NT2/D1 (cell line): ENCODE data around the gene PSMA7.

ENCODE experiments used
- DNase-seq: peaks from one replicate; pipeline ENCODE4 v3.0.0-alpha.2; 2011; ENCODE audit warnings: low read depth, low spot score
- H3K27me3 ChIP-seq: 2 replicates; pipeline ENCODE4 v1.6.0; 2011; ENCODE audit warnings: mild to moderate bottlenecking; ENCODE audit not compliant: insufficient read length, insufficient read depth
- H3K36me3 ChIP-seq: 2 replicates; pipeline ENCODE4 v1.6.1; 2011; ENCODE audit warnings: mild to moderate bottlenecking, low read length, mixed read lengths; ENCODE audit not compliant: insufficient read depth, insufficient read length
- H3K4me1 ChIP-seq: 2 replicates; pipeline ENCODE4 v1.5.1; 2011; ENCODE audit not compliant: insufficient read depth, insufficient read length
- H3K4me3 ChIP-seq: 2 replicates; pipeline ENCODE4 v1.5.1; 2011; ENCODE audit warnings: low read depth; ENCODE audit not compliant: insufficient read length
- H3K9ac ChIP-seq: 2 replicates; pipeline ENCODE4 v1.6.0; 2011; ENCODE audit warnings: low read depth; ENCODE audit not compliant: insufficient read length
- H3K9me3 ChIP-seq: 2 replicates; pipeline ENCODE4 v1.5.1; 2011; ENCODE audit warnings: mild to moderate bottlenecking, low read length; ENCODE audit not compliant: insufficient read depth
- SUZ12 ChIP-seq: IDR thresholded peaks from 2 replicates; pipeline ENCODE4 v1.6.1; 2011; ENCODE audit not compliant: insufficient read length, insufficient read depth; ENCODE audit errors: extremely low read depth
- YY1 ChIP-seq: IDR thresholded peaks from 2 replicates; pipeline ENCODE4 v1.6.1; 2011; ENCODE audit not compliant: insufficient read length, insufficient read depth
- ZNF274 ChIP-seq: IDR thresholded peaks from 2 replicates; pipeline ENCODE4 v1.6.1; 2011; ENCODE audit warnings: mild to moderate bottlenecking, low read depth, low read length

Gene PSMA7

GRCh38 chr20:62133051-62133845 is 9.9 kb downstream of the PSMA7 start:
- no peak for DNase-seq
- H3K4me3 ChIP-seq = no peak overlapping the region
- no peaks in the 10 kb centered on the region for H3K4me1 ChIP-seq
- peaks cover 100% of the 10 kb centered on the region for H3K36me3 ChIP-seq
- no peaks in the 10 kb centered on the region for H3K9me3 ChIP-seq
- no peak for TF ChIP-seq ZNF274
- no peak for TF ChIP-seq SUZ12
- TF ChIP-seq YY1 = no peak
- H3K27me3 ChIP-seq = no peaks in the 10 kb centered on the region
- H3K9ac ChIP-seq = no peak overlapping the region

- Histone ChIP-seq H3K27me3 (no peaks in the 10 kb centered on the region), H3K9ac (no peak overlapping the region), H3K36me3 (peaks cover 100% of the 10 kb centered on the region), H3K9me3 (no peaks in the 10 kb centered on the region), H3K4me1 (no peaks in the 10 kb centered on the region), H3K4me3 (no peak overlapping the region)
- no peak for DNase-seq
- no peak for TF ChIP-seq ZNF274
Observed at GRCh38 chr20:62132421-62132820, 10.8 kb downstream of the PSMA7 start.

GRCh38 chr20:62131560-62132320 is 11.5 kb downstream of the PSMA7 start:
- DNase-seq = no peak

GRCh38 chr20:62129731-62130531 is 13.3 kb downstream of the PSMA7 start:
- Histone ChIP-seq H3K4me3 (no peak overlapping the region), H3K27me3 (no peaks in the 10 kb centered on the region), H3K4me1 (peaks cover 4% of the 10 kb centered on the region), H3K36me3 (peaks cover 99% of the 10 kb centered on the region), H3K9ac (no peak overlapping the region), H3K9me3 (no peaks in the 10 kb centered on the region)
- DNase-seq = no peak
- TF ChIP-seq SUZ12 = no peak
- TF ChIP-seq ZNF274 = no peak
- no peak for TF ChIP-seq YY1

More at GRCh38 chr20:62131560-62132320, 11.5 kb downstream of the PSMA7 start:
- H3K27me3 ChIP-seq = no peaks in the 10 kb centered on the region
- H3K9me3 ChIP-seq = no peaks in the 10 kb centered on the region
- peaks cover 100% of the 10 kb centered on the region for H3K36me3 ChIP-seq
- no peaks in the 10 kb centered on the region for H3K4me1 ChIP-seq
- no peak overlapping the region for H3K4me3 ChIP-seq
- no peak overlapping the region for H3K9ac ChIP-seq
- TF ChIP-seq YY1 (no peak), ZNF274 (no peak), SUZ12 (no peak)

GRCh38 chr20:62128502-62128901 is 14.7 kb downstream of the PSMA7 start:
- H3K4me1 ChIP-seq = peaks cover 7% of the 10 kb centered on the region
- no peak overlapping the region for H3K9ac ChIP-seq
- no peaks in the 10 kb centered on the region for H3K9me3 ChIP-seq
- TF ChIP-seq SUZ12 = no peak
- TF ChIP-seq YY1 = no peak
- no peak for DNase-seq
- H3K36me3 ChIP-seq = peaks cover 99% of the 10 kb centered on the region
- H3K27me3 ChIP-seq = no peaks in the 10 kb centered on the region
- H3K4me3 ChIP-seq = no peak overlapping the region

- H3K36me3 ChIP-seq = peaks cover 93% of the 10 kb centered on the region
- H3K27me3 ChIP-seq = no peaks in the 10 kb centered on the region
- H3K4me3 ChIP-seq = no peak overlapping the region
- TF ChIP-seq ZNF274 (no peak), YY1 (no peak), SUZ12 (no peak)
- peaks cover 7% of the 10 kb centered on the region for H3K4me1 ChIP-seq
- H3K9ac ChIP-seq = no peak overlapping the region
- no peaks in the 10 kb centered on the region for H3K9me3 ChIP-seq
- DNase-seq = no peak
Observed at GRCh38 chr20:62127799-62128198, 15.4 kb downstream of the PSMA7 start.

GRCh38 chr20:62126141-62126540 is 17.1 kb downstream of the PSMA7 start:
- TF ChIP-seq ZNF274 = no peak
- TF ChIP-seq SUZ12 = no peak
- no peak for TF ChIP-seq YY1
- peaks cover 7% of the 10 kb centered on the region for H3K4me1 ChIP-seq
- no peak for DNase-seq
- no peak overlapping the region for H3K4me3 ChIP-seq
- no peaks in the 10 kb centered on the region for H3K27me3 ChIP-seq
- no peaks in the 10 kb centered on the region for H3K9me3 ChIP-seq
- H3K36me3 ChIP-seq = peaks cover 76% of the 10 kb centered on the region
- no peak overlapping the region for H3K9ac ChIP-seq
